GM19043 (cell line): ENCODE data around the gene PACSIN2.
"Not testable (repeated sequence)": the region's sequence is repeated elsewhere in the genome, so short reads cannot be mapped to it uniquely, and the experiment has no call there.

ENCODE experiments used
- ATAC-seq: cut with Tn5 transposase; IDR thresholded peaks from one replicate; pipeline ENCODE4 v1.9.1; 2021; ENCODE audit warnings: low read depth; ENCODE audit not compliant: unreplicated experiment

Gene PACSIN2

DNA sequence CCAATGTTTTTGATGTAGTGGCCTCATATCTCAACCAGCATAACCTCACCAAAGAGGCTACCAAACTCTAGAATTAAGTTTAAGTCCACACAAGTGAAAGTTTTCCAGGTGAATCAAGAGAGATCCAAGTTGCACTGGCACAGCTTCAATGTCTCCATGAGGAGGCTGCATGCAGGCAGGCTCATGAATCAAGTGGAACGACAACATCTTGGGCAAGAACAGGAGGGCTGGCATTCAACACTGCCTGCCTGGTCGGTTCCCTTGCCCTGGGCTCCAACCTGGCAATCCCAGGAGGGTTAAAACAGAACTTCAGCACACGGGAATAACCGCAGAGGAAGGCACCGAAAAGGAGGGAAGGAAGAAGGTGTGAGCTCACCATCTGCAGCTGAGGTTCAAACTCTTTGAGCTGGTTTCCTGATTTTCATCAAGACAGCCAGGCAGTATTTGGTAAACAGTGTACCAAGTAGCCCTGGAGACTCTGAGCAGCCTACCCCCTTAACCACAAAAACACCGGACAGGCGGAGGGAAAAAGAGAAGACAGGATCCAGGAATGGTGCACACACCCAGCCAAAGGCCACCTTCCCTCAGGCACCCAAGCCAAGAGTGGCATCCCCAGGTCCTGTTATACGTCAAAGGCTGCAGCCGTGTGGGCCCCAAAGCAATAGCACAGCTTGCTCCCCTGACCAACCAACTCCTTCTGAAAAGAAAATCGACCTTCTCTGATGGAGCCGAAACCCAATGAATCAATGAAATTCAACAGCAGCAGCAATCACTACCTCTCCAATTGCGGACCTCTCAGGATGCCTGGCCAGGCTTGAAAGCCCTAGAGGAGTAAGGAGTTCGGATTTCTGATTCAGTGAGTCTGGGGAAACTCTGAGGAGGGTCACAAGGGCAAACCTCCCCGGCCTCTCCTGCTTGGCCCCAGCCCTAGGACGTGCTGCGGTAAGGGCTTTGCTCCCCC lies 1.3 kb downstream of the PACSIN2 start:
- ATAC-seq: no peak

DNA sequence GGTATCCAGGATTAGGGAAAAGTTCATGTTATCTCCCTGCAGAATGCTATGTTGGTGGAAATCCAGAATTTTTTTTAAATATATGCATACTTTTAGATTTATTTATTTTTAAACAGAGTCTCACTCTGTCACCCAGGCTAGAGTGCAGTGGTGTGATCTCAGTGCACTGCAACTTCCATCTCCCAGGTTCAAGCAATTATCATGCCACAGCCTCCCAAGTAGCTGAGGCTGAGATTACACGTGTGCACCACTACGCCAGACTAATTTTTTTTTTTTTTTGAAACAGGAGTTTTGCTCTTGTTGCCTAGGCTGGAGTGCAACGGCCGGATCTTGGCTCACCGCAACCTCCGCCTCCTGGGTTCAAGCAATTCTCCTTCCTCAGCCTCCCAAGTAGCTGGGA lies 2.6 kb downstream of the PACSIN2 start:
- no peak for ATAC-seq

DNA sequence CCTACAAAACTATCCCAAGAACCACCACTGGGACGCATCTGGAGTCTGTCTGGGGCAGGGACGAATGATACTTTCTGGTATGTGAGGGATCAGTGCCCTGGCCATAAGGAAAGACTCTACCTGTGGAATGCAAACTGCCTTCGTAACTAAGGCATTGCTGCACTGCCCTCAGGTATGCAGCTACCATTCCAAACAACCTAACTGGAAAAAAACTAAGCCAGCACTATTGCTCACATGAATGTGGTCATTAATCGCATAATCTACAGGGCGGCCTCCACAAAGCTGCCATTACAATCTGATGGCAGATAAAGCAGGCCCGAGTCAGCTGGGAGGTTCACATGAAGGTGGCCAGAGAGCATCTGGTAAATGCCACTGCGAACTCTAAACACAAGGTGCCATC lies 3.9 kb downstream of the PACSIN2 start:
- ATAC-seq: no peak

DNA sequence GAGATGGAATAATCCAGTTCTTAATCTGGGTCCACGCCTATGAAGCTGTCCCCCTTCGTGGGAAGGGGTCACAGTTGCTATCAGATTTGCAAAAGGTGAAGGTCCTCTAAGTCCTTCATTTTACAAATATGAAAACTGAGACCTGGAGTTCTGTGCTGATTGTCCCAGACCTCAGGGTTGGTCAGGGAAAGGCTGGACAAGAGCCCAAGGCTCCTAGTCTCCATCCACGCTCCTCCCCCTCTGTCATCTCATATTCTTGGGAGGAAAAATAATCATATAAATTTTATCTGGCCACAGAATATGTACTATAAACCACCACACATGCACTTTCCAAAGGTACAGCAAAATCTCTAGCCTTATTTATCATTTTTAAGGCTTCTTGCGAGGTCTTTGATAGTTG lies 5.5 kb downstream of the PACSIN2 start:
- ATAC-seq: no peak

DNA sequence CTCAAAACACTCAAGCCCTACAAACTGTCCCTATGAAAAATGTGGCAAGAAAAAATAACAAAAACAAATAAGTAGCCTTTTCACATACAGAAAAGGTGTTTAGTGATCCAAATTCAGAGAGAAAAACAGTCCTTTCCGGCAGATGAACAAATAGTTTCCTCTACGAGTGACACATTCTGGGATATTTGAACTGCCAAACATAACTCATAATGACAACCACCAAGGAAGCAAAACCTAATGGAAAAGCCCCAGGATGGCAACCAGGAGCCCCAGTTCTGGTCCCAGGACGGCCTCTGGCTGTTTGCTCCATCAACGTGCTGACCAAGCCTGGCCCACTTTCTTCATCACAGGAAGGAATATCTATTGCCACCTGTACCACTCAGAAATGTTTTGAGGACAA lies 6.0 kb downstream of the PACSIN2 start:
- no peak for ATAC-seq

DNA sequence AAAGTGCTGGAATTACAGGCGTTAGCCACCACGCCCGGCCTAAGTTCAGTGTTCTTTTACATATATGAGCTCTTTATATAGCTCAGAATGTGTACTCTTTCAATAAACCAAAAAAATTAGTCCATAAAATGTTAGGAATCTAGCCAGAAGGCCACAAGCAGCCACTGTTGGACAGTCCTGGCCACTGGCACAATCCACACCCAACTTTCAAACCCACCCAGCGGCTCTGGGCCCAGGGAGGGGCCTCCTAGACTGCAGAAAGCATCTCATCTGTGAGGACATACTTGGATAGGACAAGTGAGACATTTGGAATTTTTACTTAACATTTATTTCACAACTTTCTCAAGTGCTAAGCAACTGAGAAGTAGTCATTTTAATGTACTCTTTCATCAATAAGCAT lies 6.4 kb downstream of the PACSIN2 start:
- no peak for ATAC-seq

DNA sequence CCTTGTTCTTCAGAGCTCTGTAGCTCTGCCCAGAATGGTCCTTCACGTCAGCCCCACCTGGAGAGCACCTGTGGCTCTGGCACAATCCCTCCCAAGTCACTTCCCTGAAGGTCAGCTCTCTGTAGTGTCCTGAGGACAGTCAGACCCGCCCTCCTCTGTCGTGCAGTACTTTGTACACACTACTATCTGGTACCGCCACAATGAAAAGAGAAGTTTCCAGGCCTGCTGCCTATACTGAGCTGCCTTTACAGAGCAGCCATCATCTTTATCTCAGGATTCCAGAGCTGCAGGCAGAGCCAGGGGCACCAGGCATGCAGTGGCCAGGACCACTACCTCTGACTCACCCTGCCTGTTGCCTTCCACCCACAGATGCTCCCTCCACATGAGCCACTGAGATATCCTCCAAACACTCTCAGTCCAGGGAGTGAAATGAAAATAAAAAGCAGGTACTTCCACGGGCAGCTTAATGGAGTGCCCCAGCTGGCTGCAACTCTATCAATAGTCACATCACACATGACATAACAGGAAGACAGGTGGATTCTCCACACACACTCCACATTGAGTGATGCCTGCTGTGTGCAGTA lies 7.3 kb downstream of the PACSIN2 start:
- ATAC-seq: no peak

DNA sequence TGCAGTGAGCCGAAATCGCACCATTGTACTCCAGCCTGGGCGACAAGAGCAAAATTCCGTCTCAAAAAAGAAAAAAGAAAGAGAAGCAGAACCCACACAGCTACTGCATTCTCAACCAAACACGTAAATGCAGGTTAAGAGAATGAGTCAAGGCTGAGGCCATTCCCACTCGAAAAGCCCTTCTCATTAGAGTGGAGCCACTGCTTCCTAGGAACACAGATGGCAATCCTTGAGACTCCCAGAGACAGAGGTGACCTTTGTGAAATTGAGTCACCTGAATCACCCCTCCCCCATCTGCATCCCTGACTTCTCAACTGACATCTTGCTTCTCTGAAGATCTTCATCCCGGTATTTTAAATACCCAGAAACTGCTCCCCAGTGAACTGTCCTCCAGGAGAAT lies 8.2 kb downstream of the PACSIN2 start:
- ATAC-seq: no peak

DNA sequence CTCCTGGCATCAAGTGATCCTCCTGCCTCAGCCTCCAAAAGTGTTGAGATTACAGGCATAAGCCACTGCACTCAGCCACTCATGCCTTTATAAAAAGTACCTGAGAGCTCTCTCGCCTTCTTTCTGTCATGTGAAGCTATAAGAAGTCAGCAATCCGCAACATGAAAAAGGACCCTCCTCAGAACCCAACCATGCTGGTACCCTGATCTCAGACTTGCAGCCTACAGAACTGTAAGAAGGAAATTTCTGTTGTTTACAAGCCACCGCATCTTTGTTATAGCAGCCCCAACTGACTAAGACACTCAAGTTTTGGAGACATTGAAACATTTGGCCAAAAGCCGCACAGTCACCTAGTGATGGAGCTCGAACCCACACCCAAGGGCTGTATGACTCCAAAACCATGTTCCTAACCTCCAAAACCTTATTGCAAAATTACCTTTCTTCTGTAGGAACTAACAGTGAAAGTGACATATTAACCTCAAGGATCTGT lies 8.9 kb downstream of the PACSIN2 start:
- no peak for ATAC-seq

DNA sequence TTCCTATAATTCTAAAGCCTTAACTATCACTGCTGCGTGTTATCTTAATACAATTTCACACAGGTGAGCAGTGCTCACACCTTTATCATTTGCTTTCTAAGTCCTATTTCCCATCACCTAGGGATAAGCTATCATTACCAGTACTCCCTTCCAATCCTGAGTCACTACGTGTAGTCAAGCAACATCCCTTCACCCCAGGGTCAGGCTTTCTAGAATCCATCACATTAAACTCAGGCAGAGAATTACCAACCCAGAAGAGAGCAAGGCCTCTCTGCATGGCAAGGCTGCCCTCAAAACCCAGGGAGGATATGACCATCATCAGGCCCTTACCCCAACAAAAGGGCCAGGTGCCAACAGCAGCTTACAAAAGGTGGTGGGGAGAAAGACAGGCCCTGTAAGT lies 9.8 kb downstream of the PACSIN2 start:
- ATAC-seq: no peak

DNA sequence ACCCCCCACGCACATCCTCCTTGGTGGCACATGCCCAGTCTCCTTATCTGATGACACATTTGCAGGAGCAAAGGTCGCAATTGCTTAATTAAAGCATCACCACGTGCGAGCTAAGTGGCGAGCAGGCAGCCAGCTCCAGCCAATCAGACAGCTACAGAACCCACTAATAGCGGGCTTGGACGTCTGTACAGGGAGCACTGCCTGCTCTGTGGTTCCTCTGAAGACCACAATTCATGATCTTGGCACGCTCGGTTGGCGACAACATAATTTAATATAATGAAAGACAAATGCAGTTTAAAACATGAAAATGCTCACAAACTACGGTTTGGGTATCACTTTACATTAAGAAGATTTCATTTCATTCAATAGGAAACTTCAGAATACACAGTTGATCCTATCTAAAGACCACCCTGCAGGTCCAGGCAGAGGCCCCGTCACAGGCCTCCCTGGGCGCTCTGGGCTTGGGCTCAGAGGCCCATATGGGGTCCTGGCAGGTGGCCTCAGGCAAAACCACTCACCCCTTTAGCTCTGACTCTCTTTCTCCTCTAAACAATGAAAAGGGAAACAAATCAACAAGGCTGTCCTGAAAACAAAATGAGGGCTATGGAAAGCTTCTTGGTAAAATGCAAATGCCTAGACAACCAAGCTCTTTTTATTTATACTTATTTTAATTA lies 10.4 kb downstream of the PACSIN2 start:
- no peak for ATAC-seq

DNA sequence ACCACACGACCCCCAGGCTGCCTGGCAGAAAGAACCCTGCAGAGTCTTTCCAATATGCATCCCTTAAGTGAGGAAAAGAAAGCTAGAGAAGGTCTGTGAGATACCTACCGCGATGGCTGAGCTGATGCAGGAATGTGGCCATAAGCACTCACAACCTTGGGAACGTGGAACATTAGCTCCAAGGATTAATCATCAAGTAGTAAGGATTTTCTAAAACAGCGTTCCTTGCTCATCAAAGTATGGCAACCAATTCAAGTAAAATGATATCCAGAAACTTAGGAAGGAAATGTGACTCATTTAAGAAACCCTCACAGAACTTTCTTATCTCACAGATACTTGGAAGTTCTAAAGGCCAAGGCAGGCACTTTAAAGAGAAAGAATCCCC lies 12.8 kb downstream of the PACSIN2 start:
- no peak for ATAC-seq

DNA sequence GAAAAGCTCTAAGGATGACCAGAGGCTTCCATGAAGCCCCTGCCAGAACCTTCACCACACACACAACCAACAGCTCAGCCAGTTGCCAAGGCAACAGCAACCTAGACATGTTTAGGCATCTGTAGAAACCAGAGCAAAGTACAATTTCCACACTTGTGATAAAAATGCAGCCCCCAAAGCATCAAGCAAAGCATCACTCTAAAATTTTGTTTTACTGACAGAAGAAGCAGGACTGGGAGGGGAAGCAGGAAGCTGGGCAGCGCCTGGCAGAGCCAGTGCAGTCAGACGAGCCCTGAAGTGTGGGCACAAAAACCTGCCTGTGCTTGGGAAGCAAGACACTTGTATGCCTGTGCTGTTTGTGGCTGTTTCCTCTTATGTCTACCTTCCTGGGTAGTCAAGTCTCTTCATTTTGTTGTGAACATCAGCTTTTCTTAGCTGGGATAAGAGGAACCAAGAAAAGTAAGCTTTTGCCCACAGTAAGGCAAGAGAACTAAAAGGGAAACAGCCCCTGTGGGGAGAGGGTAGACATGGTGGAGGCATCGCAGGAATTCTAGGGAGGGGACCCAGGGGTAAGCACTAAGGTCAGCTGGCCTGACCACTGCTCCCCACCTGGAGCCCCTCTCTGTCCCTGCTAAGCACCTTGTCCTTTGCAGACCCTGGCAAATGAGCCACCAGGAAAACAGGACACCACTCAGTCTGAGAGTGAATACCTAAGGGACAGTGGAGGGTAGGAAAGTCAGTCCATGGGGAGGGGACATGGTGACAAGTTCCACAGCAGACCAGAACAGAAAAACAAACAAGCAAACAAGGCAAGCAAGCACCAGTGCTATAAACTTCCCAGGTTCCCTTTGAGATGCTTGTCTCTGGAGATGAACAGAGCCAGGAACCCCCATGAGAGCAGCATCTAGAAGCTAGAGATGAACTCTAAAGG lies 13.4 kb downstream of the PACSIN2 start:
- no peak for ATAC-seq

DNA sequence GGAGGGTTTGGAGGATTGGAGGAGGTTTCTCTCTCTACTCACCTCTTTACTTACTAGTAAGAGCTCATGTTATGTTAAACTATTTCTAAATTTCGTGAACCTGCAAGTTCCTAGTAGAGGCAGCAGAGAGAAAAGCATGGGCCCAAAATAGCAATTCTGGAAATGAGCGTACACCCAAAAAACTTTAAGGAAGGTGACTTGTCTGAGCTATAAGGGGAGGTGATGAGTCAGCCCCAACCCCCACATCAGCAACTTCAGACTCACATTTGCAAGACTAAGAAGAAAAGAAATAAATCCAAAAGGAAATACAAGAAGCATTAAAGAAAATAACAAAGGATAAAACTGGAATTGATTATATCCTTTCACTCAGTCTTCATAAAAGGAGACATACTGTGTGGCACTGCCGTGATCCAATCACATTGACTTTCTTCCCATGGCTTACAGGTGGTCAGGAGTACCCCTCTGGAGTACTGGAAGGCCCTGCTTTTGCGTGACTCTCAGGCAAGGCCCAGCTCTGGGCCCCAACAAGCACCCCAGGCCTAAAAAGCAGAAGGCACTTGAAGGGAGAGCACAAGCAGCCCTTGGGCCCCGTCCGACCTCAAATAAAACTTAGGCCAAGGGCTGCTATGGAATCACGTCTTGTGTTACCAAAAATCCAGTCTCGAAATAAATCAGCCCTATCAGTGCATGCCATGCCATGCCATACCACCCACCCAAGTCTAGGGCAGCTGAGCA lies 14.3 kb downstream of the PACSIN2 start:
- no peak for ATAC-seq

DNA sequence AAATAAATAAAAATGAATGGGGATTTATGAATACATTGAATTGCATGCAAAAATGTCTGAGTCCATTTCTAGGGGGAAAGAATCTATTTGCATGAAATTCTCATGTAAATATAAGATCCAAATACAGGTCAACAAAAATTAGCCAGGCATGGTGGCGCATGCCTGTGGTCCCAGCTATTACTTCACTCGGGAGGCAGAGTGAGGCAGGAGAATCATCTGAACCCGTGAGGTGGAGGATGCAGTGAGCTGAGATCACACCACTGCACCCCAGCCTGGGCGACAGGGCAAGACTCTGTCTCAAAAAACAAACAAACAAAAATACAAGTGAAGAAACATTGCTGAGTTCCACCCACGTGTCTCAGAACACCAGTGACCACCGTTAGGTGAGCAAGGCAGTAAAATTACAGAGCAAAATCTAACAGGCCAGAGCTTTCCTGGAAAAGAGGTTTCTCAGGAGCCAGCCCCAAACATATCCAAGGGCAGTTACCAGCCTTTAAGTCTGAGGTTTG lies 17.3 kb downstream of the PACSIN2 start:
- no peak for ATAC-seq

DNA sequence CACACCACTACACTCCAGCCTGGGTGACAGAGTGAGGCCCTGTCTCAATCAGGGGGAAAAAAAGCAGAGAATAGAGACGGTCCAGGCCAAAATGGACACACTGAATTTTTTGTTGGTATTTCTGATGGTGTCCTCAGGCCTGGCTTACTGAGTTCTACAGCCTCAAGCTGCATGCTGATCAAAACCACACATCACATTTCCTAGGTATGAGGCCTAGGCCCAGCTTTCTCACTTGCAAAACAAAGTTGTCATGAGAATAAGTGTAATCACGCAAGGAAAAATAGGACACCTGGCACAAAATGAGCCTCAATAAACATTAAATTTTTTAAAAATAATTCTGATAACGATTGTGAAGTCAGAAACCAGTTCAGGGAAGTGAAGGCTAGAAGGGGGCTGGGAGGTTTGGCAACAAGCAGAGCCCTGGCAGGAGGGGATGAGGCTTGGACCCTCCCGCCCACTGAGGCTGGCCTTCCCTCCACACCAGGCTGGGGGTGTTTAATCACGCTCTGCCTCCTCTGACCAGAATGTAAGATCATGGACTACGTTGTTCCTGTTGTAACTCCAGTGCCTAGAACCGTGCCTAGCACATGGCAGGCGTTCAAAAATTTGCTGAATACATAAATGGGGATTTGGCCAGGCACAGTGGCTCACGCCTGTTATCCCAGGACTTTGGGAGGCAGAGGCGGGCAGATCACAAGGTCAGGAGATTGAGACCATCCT lies 18.1 kb downstream of the PACSIN2 start:
- ATAC-seq: no peak

DNA sequence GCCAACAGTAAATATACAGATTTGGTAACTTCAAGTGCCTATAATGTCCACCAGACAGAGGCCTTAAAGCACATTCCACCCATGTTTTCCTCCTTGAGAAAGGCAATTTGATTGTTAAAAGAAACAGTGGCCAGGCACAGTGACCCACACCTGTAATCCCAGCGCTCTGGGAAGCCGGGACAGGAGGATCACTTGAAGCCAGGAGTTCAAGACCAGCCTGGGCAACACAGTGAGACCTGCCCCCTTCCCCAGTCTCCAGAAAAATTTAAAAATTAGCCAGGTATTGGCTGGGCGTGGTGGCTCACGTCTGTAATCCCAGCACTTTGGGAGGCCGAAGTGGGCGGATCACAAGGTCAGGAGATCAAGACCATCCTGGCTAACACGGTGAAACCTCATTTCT lies 19.3 kb downstream of the PACSIN2 start:
- ATAC-seq: not testable (repeated sequence)

DNA sequence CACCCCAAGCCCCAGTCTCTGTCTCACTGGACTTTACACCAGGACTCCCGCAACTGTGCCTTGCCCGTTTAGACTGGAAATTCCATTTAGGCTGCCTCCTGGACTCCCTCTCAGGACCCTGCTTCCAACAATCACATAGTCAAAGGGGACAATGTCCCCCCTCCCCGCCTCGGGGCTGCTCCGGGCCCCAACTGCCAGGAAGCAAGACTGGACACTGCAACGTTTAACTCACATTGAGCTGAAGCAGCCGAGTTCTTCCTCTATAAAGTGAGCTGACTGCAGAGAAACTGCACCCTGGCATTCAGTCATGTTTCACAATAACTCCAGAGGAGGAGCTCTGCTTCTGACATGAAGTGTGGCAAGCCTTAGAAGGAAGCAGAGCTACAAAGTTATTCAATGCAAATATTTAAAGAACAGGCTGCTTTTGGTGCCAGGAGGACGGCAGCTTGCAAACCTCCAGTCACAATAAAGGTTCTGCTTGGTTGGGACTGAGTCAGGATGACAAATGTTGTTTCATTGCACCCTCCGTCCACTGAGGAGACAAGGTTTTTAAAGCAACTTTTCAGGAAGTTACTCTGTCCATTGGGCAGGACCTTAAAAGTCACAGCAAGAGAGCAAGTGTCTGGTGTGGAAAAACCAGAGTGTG lies 19.9 kb downstream of the PACSIN2 start:
- ATAC-seq: no peak
